Liver (tissue), 9 donors: ENCODE results near the gene RNU6-7. TPM values are rescaled to one million over a fixed set of nuclear protein-coding genes. Genes with fewer than 3 reads are reported as not detected.

Source experiments
- DNase-seq: peaks from one replicate; pipeline ENCODE4 v3.0.0-alpha.2; 2017; ENCODE audit warnings: low spot score
- H3K27ac ChIP-seq, 2 donors: one replicate each; pipeline ENCODE4 v1.7.0; 2013; ENCODE audit warnings: inconsistent platforms in 2 of 2, low read length in 2 of 2, control low read depth in 1 of 2, low read depth in 1 of 2, mild to moderate bottlenecking in 1 of 2
- H3K27me3 ChIP-seq, 4 donors: one replicate each; pipeline versions ENCODE4 v1.6.1 to v1.7.0; 2013; ENCODE audit warnings: low read length in 3 of 4, inconsistent platforms in 1 of 4, mild to moderate bottlenecking in 1 of 4, moderate library complexity in 1 of 4; ENCODE audit not compliant: control insufficient read depth in 4 of 4, insufficient read depth in 4 of 4
- H3K36me3 ChIP-seq, 4 donors: one replicate each; pipeline versions ENCODE4 v1.6.1 to v1.7.0; 2013; ENCODE audit warnings: low read length in 3 of 4, mild to moderate bottlenecking in 3 of 4, low read depth in 1 of 4, moderate library complexity in 1 of 4; ENCODE audit not compliant: control insufficient read depth in 4 of 4, insufficient read depth in 3 of 4
- H3K4me1 ChIP-seq, 4 donors: one replicate each; pipeline versions ENCODE4 v1.6.1 to v1.7.0; 2013; ENCODE audit warnings: low read length in 3 of 4, mild to moderate bottlenecking in 3 of 4, moderate library complexity in 1 of 4; ENCODE audit not compliant: control insufficient read depth in 4 of 4, insufficient read depth in 4 of 4
- H3K4me3 ChIP-seq, 3 donors: one replicate each; pipeline versions ENCODE4 v1.6.1 to v1.7.0; 2013; ENCODE audit warnings: low read length in 3 of 3, control low read depth in 1 of 3, low read depth in 1 of 3, mild to moderate bottlenecking in 1 of 3
- H3K9ac ChIP-seq, 2 donors: one replicate each; pipeline ENCODE4 v1.7.0; 2013; ENCODE audit warnings: low read length in 2 of 2, mild to moderate bottlenecking in 2 of 2, moderate library complexity in 2 of 2, control low read depth in 1 of 2, low read depth in 1 of 2
- H3K9me3 ChIP-seq, 4 donors: one replicate each; pipeline versions ENCODE4 v1.6.1 to v1.7.0; 2013; ENCODE audit warnings: low read length in 3 of 4; ENCODE audit not compliant: control insufficient read depth in 4 of 4
- EGR1 ChIP-seq, 2 donors: IDR thresholded peaks; 2 replicates each; pipeline ENCODE4 v1.6.1; 2016 to 2018; ENCODE audit warnings: antibody characterized with exemption in 2 of 2, low read depth in 2 of 2
- FOXA1 ChIP-seq: IDR thresholded peaks from 2 replicates; pipeline ENCODE4 v1.6.1; 2016; ENCODE audit warnings: antibody characterized with exemption
- FOXA2 ChIP-seq: IDR thresholded peaks from 2 replicates; pipeline ENCODE4 v1.6.1; 2016; ENCODE audit warnings: antibody characterized with exemption
- GABPA ChIP-seq, 2 donors: IDR thresholded peaks in 1 of 2; conservative IDR thresholded peaks in 1 of 2; 2 replicates each; pipeline ENCODE4 v1.6.1; 2016; ENCODE audit warnings: antibody characterized with exemption in 2 of 2, mild to moderate bottlenecking in 1 of 2, moderate library complexity in 1 of 2
- HNF4A ChIP-seq, 2 donors: conservative IDR thresholded peaks; 2 replicates each; pipeline ENCODE4 v1.6.1; 2016; ENCODE audit warnings: antibody characterized with exemption in 2 of 2, mild to moderate bottlenecking in 2 of 2
- HNF4G ChIP-seq: IDR thresholded peaks from 2 replicates; pipeline ENCODE4 v1.6.1; 2016; ENCODE audit warnings: antibody characterized with exemption
- JUND ChIP-seq, 2 donors: IDR thresholded peaks; 2 replicates each; pipeline ENCODE4 v1.6.1; 2016; ENCODE audit warnings: antibody characterized with exemption in 2 of 2
- NR2F2 ChIP-seq: IDR thresholded peaks from 2 replicates; pipeline ENCODE4 v1.6.1; 2016; ENCODE audit warnings: antibody characterized with exemption
- RAD21 ChIP-seq, 2 donors: IDR thresholded peaks; 2 replicates each; pipeline ENCODE4 v1.6.1; 2016; ENCODE audit warnings: antibody characterized with exemption in 2 of 2, mild to moderate bottlenecking in 2 of 2
- RXRA ChIP-seq, 2 donors: IDR thresholded peaks; 2 replicates each; pipeline ENCODE4 v1.6.1; 2017 to 2018; ENCODE audit warnings: antibody characterized with exemption in 2 of 2, mild to moderate bottlenecking in 1 of 2
- SP1 ChIP-seq: IDR thresholded peaks from 2 replicates; pipeline ENCODE4 v1.6.1; 2018; ENCODE audit warnings: antibody characterized with exemption, mild to moderate bottlenecking
- TAF1 ChIP-seq: conservative IDR thresholded peaks from 2 replicates; pipeline ENCODE4 v1.6.1; 2016; ENCODE audit warnings: antibody characterized with exemption, mild to moderate bottlenecking
- YY1 ChIP-seq: IDR thresholded peaks from 2 replicates; pipeline ENCODE4 v1.6.1; 2016; ENCODE audit warnings: antibody characterized with exemption, mild to moderate bottlenecking
- WGBS: extraction: QIAGEN DNeasy Blood & Tissue Kit; methylation state at CpG from one replicate; pipeline ENCODE4 v1.1.7; 2013; 5-methylcytosine and 5-hydroxymethylcytosine counted together
- polyA plus RNA-seq, 2 donors: library from polyadenylated mRNA; stranded (reverse) in 1 of 2; unstranded in 1 of 2; fragments of 200-250 nt in 1 of 2; fragments of >200 nt in 1 of 2; fragmentation: Nextera tagmentation in 1 of 2; extraction: Ambion mirVana in 1 of 2; gene quantifications; one replicate each; pipeline versions ENCODE4 v1.2.1 to v1.2.3, GENCODE V29; 2013 to 2015
- total RNA-seq, 2 donors: library from RNA; depleted of rRNA; stranded (reverse); fragments of >200 nt; gene quantifications; one replicate each; pipeline ENCODE4 v1.2.3, GENCODE V29; 2014
- TF ChIP-seq, protein P1 (sequence below): IDR thresholded peaks from 2 replicates; pipeline ENCODE4 v1.6.1; 2016; ENCODE audit warnings: antibody characterized with exemption
- TF ChIP-seq, protein P2 (sequence below): fragments of 150-350 bp; IDR thresholded peaks from 2 replicates; pipeline ENCODE4 v1.5.1; 2017; ENCODE audit warnings: improper control_type of control experiment, low read depth, low read length; ENCODE audit not compliant: missing input control
- TF ChIP-seq, protein P3 (sequence below): IDR thresholded peaks from 2 replicates; pipeline ENCODE4 v1.6.1; 2016; ENCODE audit warnings: antibody characterized with exemption
- TF ChIP-seq, protein P4 (sequence below): IDR thresholded peaks from 2 replicates; pipeline ENCODE4 v1.6.1; 2016; ENCODE audit warnings: antibody characterized with exemption, mild to moderate bottlenecking
- TF ChIP-seq, protein P5 (sequence below): IDR thresholded peaks from 2 replicates; pipeline ENCODE4 v1.6.1; 2016; ENCODE audit warnings: antibody characterized with exemption
- donor health status: healthy.
- donor health status: healthy.
- donor health status: healthy.
- donor health status: healthy.
- donor health status: healthy.

RNU6-7 gene
- total and polyA plus RNA-seq, 4 donors, result not detected

DNA sequence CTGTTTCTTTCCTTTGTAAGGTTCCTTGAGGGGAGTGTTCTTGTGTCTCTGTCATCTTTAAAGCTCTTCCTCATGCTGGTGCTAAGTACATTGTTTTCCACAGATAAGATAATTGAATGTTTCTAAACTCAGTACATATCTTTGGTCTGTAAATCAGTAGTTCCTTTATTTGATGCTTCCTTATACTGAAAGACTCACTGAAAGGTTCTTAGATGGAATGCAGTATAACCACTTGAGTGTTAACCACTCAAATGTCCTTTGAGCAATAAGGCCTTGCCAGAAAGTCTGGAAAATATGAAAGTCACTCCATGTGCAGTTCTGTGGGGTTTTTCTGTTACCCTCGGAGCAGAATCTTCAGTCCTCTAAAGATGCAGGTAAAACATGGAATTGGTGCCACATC, 24.2 kb downstream of the RNU6-7 start:
- DNase-seq, result no peak
- H3K36me3 ChIP-seq, result no peaks in the 10 kb centered on the region
- no peak for TF ChIP-seq SP1
- no peak for TF ChIP-seq TAF1
- TF ChIP-seq EGR1 (IDR thresholded peaks at IDR 0.05; ENCODE audit: low read depth in 2 of 2), result no peak
- TF ChIP-seq RAD21 (IDR thresholded peaks at IDR 0.05), result no peak
- no peak for TF ChIP-seq NR2F2
- no peak for TF ChIP-seq HNF4G
- no peak for TF ChIP-seq FOXA2
- no peak for TF ChIP-seq YY1
- TF ChIP-seq RXRA (IDR thresholded peaks at IDR 0.05), result no peak
- TF ChIP-seq, protein P1, sequence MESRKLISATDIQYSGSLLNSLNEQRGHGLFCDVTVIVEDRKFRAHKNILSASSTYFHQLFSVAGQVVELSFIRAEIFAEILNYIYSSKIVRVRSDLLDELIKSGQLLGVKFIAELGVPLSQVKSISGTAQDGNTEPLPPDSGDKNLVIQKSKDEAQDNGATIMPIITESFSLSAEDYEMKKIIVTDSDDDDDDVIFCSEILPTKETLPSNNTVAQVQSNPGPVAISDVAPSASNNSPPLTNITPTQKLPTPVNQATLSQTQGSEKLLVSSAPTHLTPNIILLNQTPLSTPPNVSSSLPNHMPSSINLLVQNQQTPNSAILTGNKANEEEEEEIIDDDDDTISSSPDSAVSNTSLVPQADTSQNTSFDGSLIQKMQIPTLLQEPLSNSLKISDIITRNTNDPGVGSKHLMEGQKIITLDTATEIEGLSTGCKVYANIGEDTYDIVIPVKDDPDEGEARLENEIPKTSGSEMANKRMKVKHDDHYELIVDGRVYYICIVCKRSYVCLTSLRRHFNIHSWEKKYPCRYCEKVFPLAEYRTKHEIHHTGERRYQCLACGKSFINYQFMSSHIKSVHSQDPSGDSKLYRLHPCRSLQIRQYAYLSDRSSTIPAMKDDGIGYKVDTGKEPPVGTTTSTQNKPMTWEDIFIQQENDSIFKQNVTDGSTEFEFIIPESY, result no peak
- TF ChIP-seq, protein P2, sequence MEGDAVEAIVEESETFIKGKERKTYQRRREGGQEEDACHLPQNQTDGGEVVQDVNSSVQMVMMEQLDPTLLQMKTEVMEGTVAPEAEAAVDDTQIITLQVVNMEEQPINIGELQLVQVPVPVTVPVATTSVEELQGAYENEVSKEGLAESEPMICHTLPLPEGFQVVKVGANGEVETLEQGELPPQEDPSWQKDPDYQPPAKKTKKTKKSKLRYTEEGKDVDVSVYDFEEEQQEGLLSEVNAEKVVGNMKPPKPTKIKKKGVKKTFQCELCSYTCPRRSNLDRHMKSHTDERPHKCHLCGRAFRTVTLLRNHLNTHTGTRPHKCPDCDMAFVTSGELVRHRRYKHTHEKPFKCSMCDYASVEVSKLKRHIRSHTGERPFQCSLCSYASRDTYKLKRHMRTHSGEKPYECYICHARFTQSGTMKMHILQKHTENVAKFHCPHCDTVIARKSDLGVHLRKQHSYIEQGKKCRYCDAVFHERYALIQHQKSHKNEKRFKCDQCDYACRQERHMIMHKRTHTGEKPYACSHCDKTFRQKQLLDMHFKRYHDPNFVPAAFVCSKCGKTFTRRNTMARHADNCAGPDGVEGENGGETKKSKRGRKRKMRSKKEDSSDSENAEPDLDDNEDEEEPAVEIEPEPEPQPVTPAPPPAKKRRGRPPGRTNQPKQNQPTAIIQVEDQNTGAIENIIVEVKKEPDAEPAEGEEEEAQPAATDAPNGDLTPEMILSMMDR, result no peak
- no peak overlapping the region for H3K27ac ChIP-seq
- 94% methylated on average over 1 of the region's 1 CpG for WGBS
- H3K4me3 ChIP-seq, result no peak overlapping the region
- no peaks in the 10 kb centered on the region for H3K9me3 ChIP-seq
- no peaks in the 10 kb centered on the region for H3K27me3 ChIP-seq
- H3K9ac ChIP-seq, result no peak overlapping the region
- peaks cover 0 to 5% (median 1%) of the 10 kb centered on the region in 4 donors for H3K4me1 ChIP-seq

DNA sequence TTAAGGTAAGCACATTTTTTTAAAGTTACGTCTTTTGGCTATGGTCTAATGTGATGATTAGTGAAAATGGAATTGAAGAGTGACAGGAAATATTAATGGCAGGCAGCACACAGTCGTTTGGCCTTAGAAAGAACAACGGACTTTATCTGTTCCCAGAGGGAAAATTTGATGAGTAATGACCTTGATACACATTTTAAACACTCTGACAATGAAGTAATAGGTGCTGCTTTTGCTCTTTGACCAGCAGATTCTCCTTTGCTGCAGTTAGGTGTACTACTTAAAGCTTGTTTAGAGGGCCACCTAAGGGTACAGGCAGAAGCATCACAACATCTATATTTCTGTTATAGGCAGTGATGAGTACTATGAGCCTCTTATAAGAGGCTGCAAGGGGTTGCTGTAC, 28.3 kb downstream of the RNU6-7 start:
- Histone ChIP-seq H3K9me3 (no peaks in the 10 kb centered on the region), H3K4me1 (peaks cover 0 to 5% (median 1%) of the 10 kb centered on the region in 4 donors), H3K9ac (no peak overlapping the region), H3K4me3 (no peak overlapping the region), H3K36me3 (no peaks in the 10 kb centered on the region), H3K27me3 (no peaks in the 10 kb centered on the region), H3K27ac (no peak overlapping the region)
- DNase-seq, result no peak
- WGBS, result 29% methylated on average over 3 of the region's 3 CpGs
- TF ChIP-seq GABPA (IDR thresholded peaks at IDR 0.05 in 1 of 2, conservative IDR thresholded peaks at IDR 0.05 in 1 of 2) (no peak), NR2F2 (no peak), HNF4G (no peak), YY1 (peak; percentile 68), SP1 (peak; percentile 38), RAD21 (IDR thresholded peaks at IDR 0.05) (peak; percentile 53 to 63), HNF4A (conservative IDR thresholded peaks at IDR 0.05) (peak; percentile 71 to 73), FOXA2 (no peak), EGR1 (IDR thresholded peaks at IDR 0.05; ENCODE audit: low read depth in 2 of 2) (no peak), RXRA (IDR thresholded peaks at IDR 0.05) (peak; percentile 32 to 46), TAF1 (no peak), JUND (IDR thresholded peaks at IDR 0.05) (peak in 1 of 2 donors; percentile 57), FOXA1 (no peak)
- TF ChIP-seq, protein P1, result no peak
- TF ChIP-seq, protein P2, result no peak
- TF ChIP-seq, protein P3, sequence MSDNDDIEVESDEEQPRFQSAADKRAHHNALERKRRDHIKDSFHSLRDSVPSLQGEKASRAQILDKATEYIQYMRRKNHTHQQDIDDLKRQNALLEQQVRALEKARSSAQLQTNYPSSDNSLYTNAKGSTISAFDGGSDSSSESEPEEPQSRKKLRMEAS, result no peak
- TF ChIP-seq, protein P4, sequence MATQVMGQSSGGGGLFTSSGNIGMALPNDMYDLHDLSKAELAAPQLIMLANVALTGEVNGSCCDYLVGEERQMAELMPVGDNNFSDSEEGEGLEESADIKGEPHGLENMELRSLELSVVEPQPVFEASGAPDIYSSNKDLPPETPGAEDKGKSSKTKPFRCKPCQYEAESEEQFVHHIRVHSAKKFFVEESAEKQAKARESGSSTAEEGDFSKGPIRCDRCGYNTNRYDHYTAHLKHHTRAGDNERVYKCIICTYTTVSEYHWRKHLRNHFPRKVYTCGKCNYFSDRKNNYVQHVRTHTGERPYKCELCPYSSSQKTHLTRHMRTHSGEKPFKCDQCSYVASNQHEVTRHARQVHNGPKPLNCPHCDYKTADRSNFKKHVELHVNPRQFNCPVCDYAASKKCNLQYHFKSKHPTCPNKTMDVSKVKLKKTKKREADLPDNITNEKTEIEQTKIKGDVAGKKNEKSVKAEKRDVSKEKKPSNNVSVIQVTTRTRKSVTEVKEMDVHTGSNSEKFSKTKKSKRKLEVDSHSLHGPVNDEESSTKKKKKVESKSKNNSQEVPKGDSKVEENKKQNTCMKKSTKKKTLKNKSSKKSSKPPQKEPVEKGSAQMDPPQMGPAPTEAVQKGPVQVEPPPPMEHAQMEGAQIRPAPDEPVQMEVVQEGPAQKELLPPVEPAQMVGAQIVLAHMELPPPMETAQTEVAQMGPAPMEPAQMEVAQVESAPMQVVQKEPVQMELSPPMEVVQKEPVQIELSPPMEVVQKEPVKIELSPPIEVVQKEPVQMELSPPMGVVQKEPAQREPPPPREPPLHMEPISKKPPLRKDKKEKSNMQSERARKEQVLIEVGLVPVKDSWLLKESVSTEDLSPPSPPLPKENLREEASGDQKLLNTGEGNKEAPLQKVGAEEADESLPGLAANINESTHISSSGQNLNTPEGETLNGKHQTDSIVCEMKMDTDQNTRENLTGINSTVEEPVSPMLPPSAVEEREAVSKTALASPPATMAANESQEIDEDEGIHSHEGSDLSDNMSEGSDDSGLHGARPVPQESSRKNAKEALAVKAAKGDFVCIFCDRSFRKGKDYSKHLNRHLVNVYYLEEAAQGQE, result no peak
- TF ChIP-seq, protein P5, sequence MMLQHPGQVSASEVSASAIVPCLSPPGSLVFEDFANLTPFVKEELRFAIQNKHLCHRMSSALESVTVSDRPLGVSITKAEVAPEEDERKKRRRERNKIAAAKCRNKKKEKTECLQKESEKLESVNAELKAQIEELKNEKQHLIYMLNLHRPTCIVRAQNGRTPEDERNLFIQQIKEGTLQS, result no peak
